ENCODE measurements around the gene IP6K1.
"Not testable (repeated sequence)": the region's sequence is repeated elsewhere in the genome, so short reads cannot be mapped to it uniquely, and the experiment has no call there.

IP6K1 gene

DNA sequence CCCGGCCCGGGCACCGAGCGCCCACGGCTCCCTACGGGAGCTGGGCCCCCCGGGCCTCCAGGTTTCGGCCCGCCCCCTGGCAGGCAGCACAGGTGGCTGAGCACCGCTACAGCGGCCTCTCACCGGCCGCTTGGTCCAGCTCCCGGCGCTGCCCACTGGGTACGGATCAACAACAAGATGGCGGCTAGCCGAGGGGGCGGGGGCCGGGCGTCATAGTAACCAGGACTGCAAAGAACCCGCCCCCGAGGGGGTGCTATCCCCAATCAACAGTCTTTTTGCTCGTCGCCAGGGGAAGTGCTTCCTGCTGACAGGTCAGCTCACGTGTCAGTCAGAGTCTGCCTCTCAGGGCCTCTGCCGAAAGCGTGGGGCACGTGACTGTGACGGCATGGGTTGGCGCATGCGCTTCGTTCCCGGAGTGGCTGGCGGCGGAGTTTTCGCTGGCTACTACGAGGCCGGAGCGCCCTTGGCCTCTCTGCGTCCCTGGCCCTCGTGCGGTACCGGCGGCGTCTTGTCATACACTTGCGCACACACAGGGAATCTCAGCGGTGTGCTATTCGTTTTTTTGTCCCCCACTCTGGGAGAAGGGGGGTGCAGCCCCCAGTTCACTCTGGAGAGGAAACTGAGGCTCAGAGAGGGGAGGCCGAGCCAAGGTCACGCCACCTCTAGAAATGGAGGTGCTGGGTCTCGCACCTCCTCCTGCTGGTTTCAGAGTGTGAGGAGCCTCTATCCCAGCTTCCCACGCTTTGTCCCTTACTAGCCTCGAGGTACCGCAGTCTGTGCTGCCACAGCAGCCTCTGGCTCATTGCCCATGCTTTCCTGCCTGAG, at the start of gene IP6K1:
TSS of gene IP6K1 (minus strand) at position 186 of the 825 bp plus-strand sequence. CDS start 38,502 bp downstream, outside the sequence.
- peak; percentile 98 for DNase-seq

GRCh38 chr3:49831341-49831740, 45.0 kb upstream of the IP6K1 start:
- no peak for DNase-seq

- DNase-seq: no peak
These were observed 39.7 kb upstream of the IP6K1 start for GRCh38 chr3:49826016-49826415.

DNA sequence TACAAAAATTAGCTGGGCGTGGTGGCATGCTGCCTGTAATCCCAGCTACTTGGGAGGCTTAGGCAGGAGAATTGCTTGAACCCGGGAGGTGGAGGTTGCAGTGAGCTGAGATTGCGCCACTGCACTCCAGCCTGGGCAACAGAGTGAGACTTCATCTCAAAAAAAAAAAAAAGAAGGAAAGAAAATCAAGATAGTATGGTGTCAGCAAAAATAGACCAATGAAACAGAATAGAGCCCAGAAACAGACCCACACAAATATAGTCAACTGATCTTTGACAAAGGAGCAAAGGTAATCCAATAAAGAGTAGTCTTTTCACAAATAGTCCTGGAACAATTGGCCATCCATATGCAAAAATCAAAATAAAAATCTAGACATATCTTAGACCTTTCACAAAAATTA, 36.8 kb upstream of the IP6K1 start:
- DNase-seq: not testable (repeated sequence)

DNA sequence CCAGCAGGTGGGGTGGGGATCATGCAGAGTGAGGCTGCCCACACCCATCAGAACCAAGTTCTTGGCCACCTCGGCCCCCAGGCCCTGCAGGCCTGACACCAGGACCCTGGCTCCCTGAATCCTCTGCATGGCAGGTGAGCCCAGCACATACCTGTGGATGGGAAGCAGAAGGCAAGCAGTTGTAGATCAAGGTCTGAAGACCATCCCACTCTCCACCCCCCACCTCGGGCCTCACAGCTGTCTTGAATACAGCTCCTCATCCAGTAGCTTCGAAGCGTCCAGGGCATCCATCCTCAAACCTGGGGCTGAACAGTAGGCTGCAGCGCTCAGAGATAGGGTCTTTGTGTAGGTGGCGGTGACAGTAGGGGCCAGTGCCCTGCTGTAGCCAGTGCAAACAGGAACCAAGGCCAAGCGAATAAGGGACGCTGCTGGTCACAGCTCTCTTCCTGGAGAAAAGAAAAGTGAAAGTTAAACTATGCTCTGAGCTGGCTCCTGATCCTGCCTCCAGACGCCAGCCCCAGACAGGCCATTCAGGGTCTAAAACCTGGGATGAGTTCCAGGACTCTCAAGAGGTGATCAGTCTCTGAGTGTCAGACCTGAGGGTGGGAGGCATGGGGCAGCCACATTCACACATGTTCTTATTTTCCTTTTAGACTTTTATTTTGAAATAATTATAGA, 27.3 kb upstream of the IP6K1 start, which contains the start of gene UBA7:
TSS of gene UBA7 (minus strand) at position 457 of the 678 bp plus-strand sequence. CDS start at position 291, 166 bp downstream.
- no peak for DNase-seq

- no peak for DNase-seq
These were observed 26.7 kb upstream of the IP6K1 start for GRCh38 chr3:49812916-49813496.

GRCh38 chr3:49807431-49808114, 21.2 kb upstream of the IP6K1 start:
- no peak for DNase-seq

GRCh38 chr3:49806850-49807249, 20.5 kb upstream of the IP6K1 start:
- no peak for DNase-seq

DNA sequence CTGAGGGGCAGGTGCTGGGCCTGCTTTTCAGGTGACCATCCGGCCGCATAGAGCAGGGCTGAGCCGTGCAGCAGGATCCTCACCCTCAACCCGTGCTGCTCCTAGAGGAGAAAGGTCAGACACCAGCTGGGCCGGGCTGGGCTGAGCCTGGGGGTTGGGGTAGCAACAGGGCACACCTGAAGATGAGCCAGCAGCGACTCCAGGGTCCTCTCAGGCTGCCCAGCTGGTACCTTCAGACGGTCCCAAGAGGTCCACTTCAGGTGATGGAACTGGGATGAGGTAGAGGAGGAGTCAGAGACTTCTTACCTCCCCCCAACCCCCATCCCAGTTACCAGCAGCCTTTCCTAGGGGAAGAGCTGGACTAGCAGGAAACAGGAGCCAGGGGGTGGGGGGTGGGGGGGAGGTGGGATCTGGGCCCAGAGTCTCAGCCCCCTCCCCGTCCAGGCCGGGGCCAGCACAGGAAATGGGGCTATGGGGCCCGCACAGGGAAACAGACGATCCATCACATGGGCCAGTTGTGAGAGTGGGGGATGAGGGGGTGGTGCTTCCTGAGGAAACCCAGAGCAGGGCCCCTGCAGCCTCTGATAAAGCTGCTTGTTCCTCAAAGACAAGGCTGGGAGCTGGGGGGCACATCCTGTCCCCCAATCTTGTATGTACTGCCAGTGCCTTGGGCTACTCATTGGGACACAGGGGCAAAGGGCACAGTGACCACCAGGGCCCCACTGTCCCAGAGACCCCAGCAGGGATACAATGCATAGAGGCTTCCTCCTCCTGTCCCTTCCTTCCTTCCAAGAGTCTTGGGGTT, 19.8 kb upstream of the IP6K1 start:
- DNase-seq: no peak

- DNase-seq: peak; percentile 40
These were observed 19.0 kb upstream of the IP6K1 start for GRCh38 chr3:49805367-49805782.

GRCh38 chr3:49804141-49805041, 18.0 kb upstream of the IP6K1 start:
- DNase-seq: no peak

DNA sequence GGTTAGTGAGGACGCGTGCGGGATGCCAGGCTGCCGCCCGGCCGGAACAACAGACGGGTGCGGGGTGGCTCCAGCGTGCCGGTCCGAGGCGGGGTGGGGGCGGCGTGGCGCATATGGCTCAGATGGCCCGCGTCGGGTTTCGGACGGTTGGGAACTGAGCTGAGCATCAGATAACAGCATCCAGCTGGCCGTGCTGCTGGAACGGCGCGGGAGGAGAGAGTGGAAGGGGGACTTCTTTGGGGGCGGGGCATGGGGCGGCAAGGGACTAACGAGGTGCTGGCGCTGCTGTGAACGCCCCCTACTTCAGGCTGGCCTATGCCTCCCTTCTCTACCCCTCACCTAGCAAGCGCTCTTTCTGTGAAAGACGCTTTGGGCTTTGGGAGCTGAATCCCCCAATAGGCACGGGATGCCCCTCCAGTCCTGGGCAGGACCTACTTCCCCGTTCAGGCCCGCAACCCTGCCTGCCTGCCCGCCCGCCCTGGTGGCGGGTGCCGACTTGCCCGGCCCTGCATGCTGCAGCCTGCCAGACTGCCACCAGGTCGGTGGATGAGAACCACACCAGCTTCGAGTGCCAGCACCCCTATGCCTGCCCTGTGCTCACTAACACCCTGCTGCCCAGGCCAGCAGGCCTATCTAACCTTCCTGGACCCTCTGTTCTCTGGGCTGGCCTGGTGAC, 17.3 kb upstream of the IP6K1 start:
- no peak for DNase-seq

GRCh38 chr3:49802719-49803464, 16.6 kb upstream of the IP6K1 start, which contains the start of gene INKA1:
Gene INKA1 (plus strand): TSS chr3:49803261. CDS start chr3:49803393, 132 bp downstream.
- DNase-seq: no peak

DNA sequence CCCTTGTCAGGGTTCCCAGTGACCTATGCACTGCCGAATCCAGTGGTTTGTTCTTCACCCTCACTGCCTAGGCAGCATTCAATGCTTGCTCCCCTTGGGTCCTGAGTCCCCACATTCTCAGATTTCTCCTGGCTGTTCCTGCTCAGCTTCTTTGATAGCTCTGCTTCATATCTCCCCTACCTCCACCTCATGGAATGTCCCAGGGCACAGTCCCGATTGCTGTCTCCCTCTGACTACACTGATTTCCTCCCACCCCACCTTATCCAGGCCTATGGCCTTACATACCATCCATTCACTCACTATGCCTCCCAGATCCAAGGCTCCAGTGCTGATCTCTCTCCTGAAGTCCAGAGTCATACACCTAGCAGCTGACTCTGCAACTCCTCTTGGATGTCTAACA, 14.8 kb upstream of the IP6K1 start:
- no peak for DNase-seq

GRCh38 chr3:49799761-49800160, 13.4 kb upstream of the IP6K1 start, which contains the start of gene CDHR4:
Gene CDHR4 (minus strand): TSS chr3:49799873. CDS start chr3:49799812, 61 bp downstream.
- no peak for DNase-seq

- no peak for DNase-seq
These were observed 12.8 kb upstream of the IP6K1 start for GRCh38 chr3:49799105-49799504.

- DNase-seq: no peak
These were observed 8.9 kb upstream of the IP6K1 start for GRCh38 chr3:49794926-49795905.

DNA sequence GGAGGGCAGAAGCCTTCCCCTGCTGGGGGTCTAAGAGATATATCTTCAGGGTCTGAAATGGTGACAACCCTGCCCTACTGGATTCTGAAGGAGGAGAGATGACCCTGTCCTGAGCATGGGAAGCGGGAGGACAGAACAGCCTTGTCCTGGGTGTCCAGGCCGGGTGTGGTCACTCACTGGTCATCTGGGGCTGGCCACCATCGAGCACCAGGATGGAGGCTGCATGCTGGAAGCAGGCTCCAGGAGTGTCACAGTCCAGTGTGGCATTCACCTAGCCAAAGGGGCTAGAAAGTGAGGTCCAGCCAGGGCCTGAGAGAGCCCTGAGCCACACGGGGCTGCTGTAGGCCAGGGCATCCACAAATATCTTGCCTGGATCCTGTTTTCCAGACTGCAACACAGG, 8.1 kb upstream of the IP6K1 start:
- DNase-seq: no peak
